WTC11 (cell line): ENCODE data around the gene CCDC88A. TPM values are rescaled to one million over a fixed set of nuclear protein-coding genes. Genes with fewer than 3 reads are reported as not detected.

ENCODE experiments used
- ATAC-seq: fragments of 200-7000 bp; cut with Tn5 transposase; 2 replicates; pipeline ENCODE4 v1.10.0; 2021; ENCODE audit warnings: mild to moderate bottlenecking, moderate library complexity
- CTCF ChIA-PET: fragments of 300-600 bp; sonication (Branson Sonifier 250); formaldehyde crosslinking; loops from one replicate; lab custom pipeline; 2021; ENCODE audit warnings: antibody characterized with exemption; lab: Charles Lee
- POLR2A ChIA-PET: fragments of 350-600 bp; sonication (Branson Sonifier 250); formaldehyde crosslinking; loops from one replicate; lab custom pipeline; 2021; ENCODE audit warnings: antibody characterized with exemption; lab: Charles Lee
- DNase-seq: peaks from one replicate; pipeline ENCODE4 v3.0.0; 2021; ENCODE audit warnings: low spot score
- H3K27ac Mint-ChIP-seq: 2 replicates; pipeline ENCODE4 v1.8.0; 2021; ENCODE audit warnings: mixed read lengths
- H3K27me3 Mint-ChIP-seq: 2 replicates; pipeline ENCODE4 v1.8.0; 2021; ENCODE audit warnings: low read depth, mild to moderate bottlenecking, moderate library complexity, mixed read lengths
- H3K36me3 Mint-ChIP-seq: 2 replicates; pipeline ENCODE4 v1.8.0; 2021; ENCODE audit warnings: mixed read lengths
- H3K4me1 Mint-ChIP-seq: 2 replicates; pipeline ENCODE4 v1.8.0; 2022; ENCODE audit warnings: mixed read lengths
- H3K4me3 Mint-ChIP-seq: 2 replicates; pipeline ENCODE4 v1.8.0; 2021; ENCODE audit warnings: mild to moderate bottlenecking, moderate library complexity, mixed read lengths
- H3K9me3 Mint-ChIP-seq: 2 replicates; pipeline ENCODE4 v1.8.0; 2021; ENCODE audit warnings: mixed read lengths
- ARID4B ChIP-seq: sonication (generic); formaldehyde crosslinking; IDR thresholded peaks from 2 replicates; pipeline ENCODE4 v1.8.0; 2023; ENCODE audit warnings: missing genetic modification reagents, mild to moderate bottlenecking, borderline replicate concordance
- JUN ChIP-seq: sonication (generic); formaldehyde crosslinking; IDR thresholded peaks from 2 replicates; pipeline ENCODE4 v1.8.0; 2023; ENCODE audit warnings: mild to moderate bottlenecking, missing genetic modification reagents
- PRRX2 ChIP-seq: fragments of 250-450 bp; sonication (Bioruptor Pico); IDR thresholded peaks from 2 replicates; pipeline ENCODE4 v1.8.0; 2021; ENCODE audit warnings: mild to moderate bottlenecking
- SMAD3 ChIP-seq: sonication (generic); formaldehyde crosslinking; IDR thresholded peaks from 2 replicates; pipeline ENCODE4 v1.8.0; 2022; ENCODE audit warnings: missing genetic modification reagents, mild to moderate bottlenecking, borderline replicate concordance
- SP1 ChIP-seq: sonication (generic); formaldehyde crosslinking; conservative IDR thresholded peaks from 2 replicates; pipeline ENCODE4 v1.8.1; 2022; ENCODE audit warnings: missing genetic modification reagents
- TP53 ChIP-seq: sonication (generic); formaldehyde crosslinking; IDR thresholded peaks from 2 replicates; pipeline ENCODE4 v1.8.1; 2023; ENCODE audit warnings: mild to moderate bottlenecking, missing genetic modification reagents
- ZNF121 ChIP-seq: sonication (generic); formaldehyde crosslinking; IDR thresholded peaks from 2 replicates; pipeline ENCODE4 v1.8.0; 2023; ENCODE audit warnings: missing genetic modification reagents
- ZNF423 ChIP-seq: fragments of 250-450 bp; sonication (Bioruptor Pico); IDR thresholded peaks from 2 replicates; pipeline ENCODE4 v2.1.2; 2022; ENCODE audit warnings: mild to moderate bottlenecking, moderate library complexity
- total RNA-seq: library from RNA; stranded (reverse); gene quantifications from 3 replicates; pipeline ENCODE4 v1.2.3, GENCODE V29; 2021
- TF ChIP-seq, protein P1 (sequence below): fragments of 250-450 bp; sonication (Bioruptor Pico); conservative IDR thresholded peaks from 2 replicates; pipeline ENCODE4 v1.9.0; 2021; ENCODE audit warnings: mild to moderate bottlenecking
- TF ChIP-seq, protein P2 (sequence below): sonication (generic); formaldehyde crosslinking; IDR thresholded peaks from 2 replicates; pipeline ENCODE4 v1.8.0; 2022; ENCODE audit warnings: mild to moderate bottlenecking, missing genetic modification reagents
- TF ChIP-seq, protein P3 (sequence below): sonication (generic); formaldehyde crosslinking; IDR thresholded peaks from 2 replicates; pipeline ENCODE4 v1.8.1; 2022; ENCODE audit warnings: mild to moderate bottlenecking, moderate library complexity, missing genetic modification reagents
- TF ChIP-seq, protein P4 (sequence below): sonication (generic); formaldehyde crosslinking; IDR thresholded peaks from 2 replicates; pipeline ENCODE4 v1.8.1; 2023; ENCODE audit warnings: mild to moderate bottlenecking, missing genetic modification reagents, borderline replicate concordance

Gene CCDC88A
- total RNA-seq, 1 experiment from 2014 or later, result 97.5 TPM

GRCh38 chr2:55400332-55400731 is 19.3 kb downstream of the CCDC88A start (continued):
- TF ChIP-seq, protein P1, sequence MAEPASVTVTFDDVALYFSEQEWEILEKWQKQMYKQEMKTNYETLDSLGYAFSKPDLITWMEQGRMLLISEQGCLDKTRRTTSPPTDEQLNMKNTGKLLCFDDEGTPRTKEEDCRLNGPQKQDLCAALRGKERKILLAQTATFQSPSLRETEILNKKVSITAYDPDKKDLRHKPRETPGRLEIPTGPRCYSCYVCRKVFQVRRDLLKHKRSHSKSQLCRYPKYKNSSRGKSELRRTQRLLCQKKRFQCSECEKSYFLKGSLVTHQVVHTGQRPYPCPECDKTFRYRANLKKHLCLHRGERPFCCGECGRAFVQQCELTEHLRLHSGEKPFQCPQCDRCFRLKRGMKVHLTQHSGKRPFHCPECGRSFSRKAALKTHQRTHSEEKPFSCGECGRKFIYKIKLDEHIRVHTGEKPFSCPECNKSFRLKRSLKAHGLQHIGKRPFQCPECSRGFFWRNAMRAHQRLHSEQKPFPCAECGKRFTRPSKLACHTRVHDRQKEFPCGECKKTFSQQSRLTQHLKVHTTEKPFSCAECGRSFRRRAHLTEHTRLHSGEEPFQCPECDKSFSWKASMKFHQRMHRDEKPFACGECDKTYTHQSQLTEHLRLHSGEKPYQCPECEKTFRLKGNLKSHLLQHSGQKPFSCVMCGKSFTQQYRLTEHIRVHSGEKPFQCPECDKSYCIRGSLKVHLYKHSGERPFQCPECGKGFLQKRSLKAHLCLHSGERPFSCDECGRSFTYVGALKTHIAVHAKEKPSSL (CRISPR knock-in tag), result no peak
- TF ChIP-seq ZNF121, result no peak
- no peak for TF ChIP-seq SP1 (CRISPR knock-in tag)
- TF ChIP-seq, protein P2, sequence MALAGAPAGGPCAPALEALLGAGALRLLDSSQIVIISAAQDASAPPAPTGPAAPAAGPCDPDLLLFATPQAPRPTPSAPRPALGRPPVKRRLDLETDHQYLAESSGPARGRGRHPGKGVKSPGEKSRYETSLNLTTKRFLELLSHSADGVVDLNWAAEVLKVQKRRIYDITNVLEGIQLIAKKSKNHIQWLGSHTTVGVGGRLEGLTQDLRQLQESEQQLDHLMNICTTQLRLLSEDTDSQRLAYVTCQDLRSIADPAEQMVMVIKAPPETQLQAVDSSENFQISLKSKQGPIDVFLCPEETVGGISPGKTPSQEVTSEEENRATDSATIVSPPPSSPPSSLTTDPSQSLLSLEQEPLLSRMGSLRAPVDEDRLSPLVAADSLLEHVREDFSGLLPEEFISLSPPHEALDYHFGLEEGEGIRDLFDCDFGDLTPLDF, result no peak
- no peak for TF ChIP-seq JUN (CRISPR knock-in tag)
- TF ChIP-seq ZNF423 (CRISPR knock-in tag), result no peak
- TF ChIP-seq ARID4B, result no peak
- TF ChIP-seq TP53, result no peak
- TF ChIP-seq SMAD3, result no peak

GRCh38 chr2:55399815-55400214 is 19.8 kb downstream of the CCDC88A start:
- Mint-ChIP-seq H3K4me3 (no peak overlapping the region), H3K27me3 (no peaks in the 10 kb centered on the region)
- ATAC-seq, result no peak
- CTCF ChIA-PET, result no interaction called here
- no peak for DNase-seq
- no peak for TF ChIP-seq ARID4B
- TF ChIP-seq, protein P3, sequence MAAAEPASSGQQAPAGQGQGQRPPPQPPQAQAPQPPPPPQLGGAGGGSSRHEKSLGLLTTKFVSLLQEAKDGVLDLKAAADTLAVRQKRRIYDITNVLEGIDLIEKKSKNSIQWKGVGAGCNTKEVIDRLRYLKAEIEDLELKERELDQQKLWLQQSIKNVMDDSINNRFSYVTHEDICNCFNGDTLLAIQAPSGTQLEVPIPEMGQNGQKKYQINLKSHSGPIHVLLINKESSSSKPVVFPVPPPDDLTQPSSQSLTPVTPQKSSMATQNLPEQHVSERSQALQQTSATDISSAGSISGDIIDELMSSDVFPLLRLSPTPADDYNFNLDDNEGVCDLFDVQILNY (CRISPR knock-in tag), result no peak
- TF ChIP-seq, protein P4, sequence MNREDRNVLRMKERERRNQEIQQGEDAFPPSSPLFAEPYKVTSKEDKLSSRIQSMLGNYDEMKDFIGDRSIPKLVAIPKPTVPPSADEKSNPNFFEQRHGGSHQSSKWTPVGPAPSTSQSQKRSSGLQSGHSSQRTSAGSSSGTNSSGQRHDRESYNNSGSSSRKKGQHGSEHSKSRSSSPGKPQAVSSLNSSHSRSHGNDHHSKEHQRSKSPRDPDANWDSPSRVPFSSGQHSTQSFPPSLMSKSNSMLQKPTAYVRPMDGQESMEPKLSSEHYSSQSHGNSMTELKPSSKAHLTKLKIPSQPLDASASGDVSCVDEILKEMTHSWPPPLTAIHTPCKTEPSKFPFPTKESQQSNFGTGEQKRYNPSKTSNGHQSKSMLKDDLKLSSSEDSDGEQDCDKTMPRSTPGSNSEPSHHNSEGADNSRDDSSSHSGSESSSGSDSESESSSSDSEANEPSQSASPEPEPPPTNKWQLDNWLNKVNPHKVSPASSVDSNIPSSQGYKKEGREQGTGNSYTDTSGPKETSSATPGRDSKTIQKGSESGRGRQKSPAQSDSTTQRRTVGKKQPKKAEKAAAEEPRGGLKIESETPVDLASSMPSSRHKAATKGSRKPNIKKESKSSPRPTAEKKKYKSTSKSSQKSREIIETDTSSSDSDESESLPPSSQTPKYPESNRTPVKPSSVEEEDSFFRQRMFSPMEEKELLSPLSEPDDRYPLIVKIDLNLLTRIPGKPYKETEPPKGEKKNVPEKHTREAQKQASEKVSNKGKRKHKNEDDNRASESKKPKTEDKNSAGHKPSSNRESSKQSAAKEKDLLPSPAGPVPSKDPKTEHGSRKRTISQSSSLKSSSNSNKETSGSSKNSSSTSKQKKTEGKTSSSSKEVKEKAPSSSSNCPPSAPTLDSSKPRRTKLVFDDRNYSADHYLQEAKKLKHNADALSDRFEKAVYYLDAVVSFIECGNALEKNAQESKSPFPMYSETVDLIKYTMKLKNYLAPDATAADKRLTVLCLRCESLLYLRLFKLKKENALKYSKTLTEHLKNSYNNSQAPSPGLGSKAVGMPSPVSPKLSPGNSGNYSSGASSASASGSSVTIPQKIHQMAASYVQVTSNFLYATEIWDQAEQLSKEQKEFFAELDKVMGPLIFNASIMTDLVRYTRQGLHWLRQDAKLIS, result no peak
- TF ChIP-seq PRRX2 (CRISPR knock-in tag), result no peak
- TF ChIP-seq ZNF121, result no peak
- no peak for TF ChIP-seq SMAD3
- TF ChIP-seq, all 79 proteins: peak for 0
- POLR2A ChIA-PET, result no interaction called here
- Mint-ChIP-seq H3K36me3 (peaks cover 14% of the 10 kb centered on the region), H3K4me1 (peaks cover 2% of the 10 kb centered on the region), H3K9me3 (peaks cover 7% of the 10 kb centered on the region; the same call in 1 of the 2 replicates), H3K27ac (no peak overlapping the region)
